ENCODE data around the gene BABAM1.
"Not testable (repeated sequence)": the region's sequence is repeated elsewhere in the genome, so short reads cannot be mapped to it uniquely, and the experiment has no call there.

The BABAM1 gene

DNA sequence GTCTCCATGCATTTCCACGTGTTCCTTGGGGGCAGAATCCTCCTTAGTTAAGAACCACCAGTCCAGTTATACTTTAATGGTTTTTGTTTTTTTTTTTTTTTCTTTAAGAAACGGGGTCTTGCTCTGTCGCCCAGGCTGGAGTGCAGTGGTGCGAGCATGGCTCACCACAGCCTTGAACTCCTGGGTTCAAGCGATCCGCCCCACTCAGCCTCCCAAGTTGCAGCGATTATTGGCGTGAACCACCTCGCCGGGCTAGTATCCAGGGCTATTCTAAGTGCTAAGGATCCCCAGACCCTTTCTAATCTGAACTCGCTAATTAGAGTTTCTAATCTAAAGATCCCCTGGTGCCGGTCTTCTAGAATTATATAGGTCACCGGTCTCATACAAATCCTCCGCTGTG is 26.4 kb downstream of the BABAM1 start:
- H3K4me3 ChIP-seq (ENCODE audit: low read depth, low read length): no peak overlapping the region
- no peaks in the 10 kb centered on the region for H3K36me3 ChIP-seq (replicated peaks)
- TF ChIP-seq, protein P1, sequence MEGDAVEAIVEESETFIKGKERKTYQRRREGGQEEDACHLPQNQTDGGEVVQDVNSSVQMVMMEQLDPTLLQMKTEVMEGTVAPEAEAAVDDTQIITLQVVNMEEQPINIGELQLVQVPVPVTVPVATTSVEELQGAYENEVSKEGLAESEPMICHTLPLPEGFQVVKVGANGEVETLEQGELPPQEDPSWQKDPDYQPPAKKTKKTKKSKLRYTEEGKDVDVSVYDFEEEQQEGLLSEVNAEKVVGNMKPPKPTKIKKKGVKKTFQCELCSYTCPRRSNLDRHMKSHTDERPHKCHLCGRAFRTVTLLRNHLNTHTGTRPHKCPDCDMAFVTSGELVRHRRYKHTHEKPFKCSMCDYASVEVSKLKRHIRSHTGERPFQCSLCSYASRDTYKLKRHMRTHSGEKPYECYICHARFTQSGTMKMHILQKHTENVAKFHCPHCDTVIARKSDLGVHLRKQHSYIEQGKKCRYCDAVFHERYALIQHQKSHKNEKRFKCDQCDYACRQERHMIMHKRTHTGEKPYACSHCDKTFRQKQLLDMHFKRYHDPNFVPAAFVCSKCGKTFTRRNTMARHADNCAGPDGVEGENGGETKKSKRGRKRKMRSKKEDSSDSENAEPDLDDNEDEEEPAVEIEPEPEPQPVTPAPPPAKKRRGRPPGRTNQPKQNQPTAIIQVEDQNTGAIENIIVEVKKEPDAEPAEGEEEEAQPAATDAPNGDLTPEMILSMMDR (IDR thresholded peaks at IDR 0.05; ENCODE audit: low read depth, low read length, missing control alignments): no peak
- DNase-seq: no peak
- in situ Hi-C loops (cut with HindIII; ENCODE audit: low pct_ligation_motif_present, low sequenced_read_pairs): no loop called here
- no peak overlapping the region for H3K27ac ChIP-seq
- no peaks in the 10 kb centered on the region for H3K27me3 ChIP-seq (replicated peaks)

- Histone ChIP-seq H3K36me3 (replicated peaks) (no peaks in the 10 kb centered on the region), H3K27me3 (replicated peaks) (no peaks in the 10 kb centered on the region), H3K27ac (no peak overlapping the region), H3K4me3 (ENCODE audit: low read depth, low read length) (no peak overlapping the region)
- in situ Hi-C loops (cut with HindIII; ENCODE audit: low pct_ligation_motif_present, low sequenced_read_pairs): no loop called here
- TF ChIP-seq, protein P1 (IDR thresholded peaks at IDR 0.05; ENCODE audit: low read depth, low read length, missing control alignments): no peak
- DNase-seq: no peak
Measured at GRCh38 chr19:17294051-17294891, 27.0 kb downstream of the BABAM1 start.

- in situ Hi-C loops (cut with HindIII; ENCODE audit: low pct_ligation_motif_present, low sequenced_read_pairs); H3K36me3 ChIP-seq (replicated peaks); H3K27ac ChIP-seq; DNase-seq; H3K4me3 ChIP-seq (ENCODE audit: low read depth, low read length); H3K27me3 ChIP-seq (replicated peaks): not testable (repeated sequence)
Measured at GRCh38 chr19:17295551-17295950, 28.3 kb downstream of the BABAM1 start.

- TF ChIP-seq, protein P1 (IDR thresholded peaks at IDR 0.05; ENCODE audit: low read depth, low read length, missing control alignments): peak; percentile 25
- H3K36me3 ChIP-seq (replicated peaks): no peaks in the 10 kb centered on the region
- H3K27me3 ChIP-seq (replicated peaks): no peaks in the 10 kb centered on the region
- in situ Hi-C loops (cut with HindIII; ENCODE audit: low pct_ligation_motif_present, low sequenced_read_pairs): no loop called here
- no peak overlapping the region for H3K4me3 ChIP-seq (ENCODE audit: low read depth, low read length)
- no peak overlapping the region for H3K27ac ChIP-seq
- peak; percentile 38 for DNase-seq
Measured at GRCh38 chr19:17296273-17296672, 29.0 kb downstream of the BABAM1 start.

DNA sequence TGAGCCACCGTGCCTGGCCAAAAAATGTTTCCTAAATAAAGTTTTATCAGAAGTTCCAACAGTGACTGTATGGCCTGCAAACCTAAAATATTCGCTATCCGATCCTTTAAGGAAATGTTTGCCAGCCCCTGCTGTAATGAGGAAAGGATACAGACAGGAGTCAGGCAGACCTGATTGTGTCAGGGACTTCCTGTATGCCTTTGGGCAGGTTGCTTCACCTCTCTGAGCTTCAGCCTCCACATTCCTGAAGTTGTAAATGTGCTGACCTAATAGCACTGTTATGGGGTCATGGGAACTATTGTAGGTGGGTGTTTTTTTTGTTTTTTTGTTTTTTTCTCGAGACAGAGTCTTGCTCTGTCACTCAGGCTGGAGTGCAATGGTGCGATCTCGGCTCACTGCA is 29.7 kb downstream of the BABAM1 start:
- in situ Hi-C loops (cut with HindIII; ENCODE audit: low pct_ligation_motif_present, low sequenced_read_pairs): no loop called here
- H3K4me3 ChIP-seq (ENCODE audit: low read depth, low read length): no peak overlapping the region
- no peaks in the 10 kb centered on the region for H3K27me3 ChIP-seq (replicated peaks)
- TF ChIP-seq, protein P1 (IDR thresholded peaks at IDR 0.05; ENCODE audit: low read depth, low read length, missing control alignments): no peak
- DNase-seq: no peak
- H3K36me3 ChIP-seq (replicated peaks): no peaks in the 10 kb centered on the region
- no peak overlapping the region for H3K27ac ChIP-seq

DNA sequence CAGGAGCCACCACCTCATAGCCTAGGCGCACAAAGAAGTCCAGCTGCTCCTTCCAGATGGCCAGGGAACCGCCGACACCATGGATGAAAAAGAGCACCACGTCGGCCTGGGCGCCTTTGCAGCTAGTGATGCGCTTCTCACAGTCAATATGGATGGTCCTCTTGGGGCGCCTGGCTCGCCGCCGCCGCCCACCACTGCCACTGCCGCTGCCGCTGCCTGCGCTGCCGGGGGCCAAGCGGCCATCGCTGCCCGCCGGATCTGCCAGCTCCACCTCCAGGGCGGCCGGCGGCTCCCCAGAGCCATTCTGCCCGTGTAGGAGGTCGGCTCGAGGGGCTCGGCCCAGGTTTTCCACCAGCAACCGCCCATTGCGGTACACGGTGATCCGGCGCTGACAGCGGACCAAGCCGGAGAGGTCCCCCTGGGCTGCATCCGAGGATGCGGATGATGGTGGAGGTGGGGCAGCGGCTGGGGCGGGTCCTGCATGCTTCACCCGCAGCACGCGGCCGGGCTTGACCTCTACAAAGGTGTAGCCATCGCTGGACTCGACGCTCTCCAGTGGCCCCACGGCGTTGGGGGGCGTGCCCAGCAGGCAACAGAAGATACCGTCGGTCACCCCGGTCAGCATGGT is 33.9 kb downstream of the BABAM1 start:
- H3K36me3 ChIP-seq (replicated peaks): no peaks in the 10 kb centered on the region
- no peak for DNase-seq
- H3K27me3 ChIP-seq (replicated peaks): no peaks in the 10 kb centered on the region
- no peak overlapping the region for H3K4me3 ChIP-seq (ENCODE audit: low read depth, low read length)
- TF ChIP-seq, protein P1 (IDR thresholded peaks at IDR 0.05; ENCODE audit: low read depth, low read length, missing control alignments): no peak
- no peak overlapping the region for H3K27ac ChIP-seq
- in situ Hi-C loops (cut with HindIII; ENCODE audit: low pct_ligation_motif_present, low sequenced_read_pairs): no loop called here
